ENCODE measurements around the gene ITGB6.
"Not testable (repeated sequence)": the region's sequence is repeated elsewhere in the genome, so short reads cannot be mapped to it uniquely, and the experiment has no call there.

The ITGB6 gene

GRCh38 chr2:160140471-160140870, 59.6 kb downstream of the ITGB6 start:
- no peak for DNase-seq (ENCODE audit: low read depth, low spot score)

GRCh38 chr2:160139991-160140390, 60.1 kb downstream of the ITGB6 start:
- no peak for DNase-seq (ENCODE audit: low read depth, low spot score)

DNA sequence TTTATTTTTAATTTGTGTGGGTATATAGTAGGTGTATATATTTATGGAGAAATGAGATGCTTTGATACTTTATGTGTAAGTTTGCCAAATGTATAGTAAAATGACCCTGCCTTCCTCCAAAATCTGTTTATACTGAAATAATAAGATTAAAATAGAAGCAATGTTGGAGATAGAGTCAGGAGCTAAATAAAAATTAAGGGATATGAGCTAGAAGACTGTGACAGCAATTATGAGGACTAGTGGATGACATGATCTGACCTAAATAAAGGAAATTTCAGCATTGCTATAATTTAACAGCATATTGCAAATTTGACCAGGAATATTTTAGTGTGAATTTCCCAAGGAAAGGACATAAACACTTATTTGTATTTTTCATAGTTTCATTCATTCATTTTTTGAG, 60.7 kb downstream of the ITGB6 start:
- DNase-seq (ENCODE audit: low read depth, low spot score): no peak

GRCh38 chr2:160138406-160138805, 61.7 kb downstream of the ITGB6 start:
- no peak for DNase-seq (ENCODE audit: low read depth, low spot score)

GRCh38 chr2:160137464-160137863, 62.6 kb downstream of the ITGB6 start:
- DNase-seq (ENCODE audit: low read depth, low spot score): no peak

DNA sequence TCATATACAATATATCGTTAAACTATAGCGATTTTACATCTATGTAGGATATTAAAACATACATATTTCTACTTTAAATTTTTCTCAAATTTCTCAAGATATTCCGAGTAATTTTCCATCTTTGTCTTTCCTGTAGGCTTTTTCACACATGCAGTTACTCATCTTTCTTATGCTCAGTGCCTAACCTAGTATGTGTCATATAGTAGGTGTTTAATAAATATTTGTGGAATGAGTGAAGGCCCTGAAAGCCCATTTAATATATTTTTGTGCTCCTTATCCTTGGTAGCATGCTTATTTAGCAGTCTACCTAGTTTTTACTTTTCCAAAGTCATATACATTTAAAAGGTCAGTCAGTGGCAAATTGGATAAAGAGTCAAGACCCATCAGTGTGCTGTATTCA, 67.3 kb downstream of the ITGB6 start:
- DNase-seq (ENCODE audit: low read depth, low spot score): no peak

DNA sequence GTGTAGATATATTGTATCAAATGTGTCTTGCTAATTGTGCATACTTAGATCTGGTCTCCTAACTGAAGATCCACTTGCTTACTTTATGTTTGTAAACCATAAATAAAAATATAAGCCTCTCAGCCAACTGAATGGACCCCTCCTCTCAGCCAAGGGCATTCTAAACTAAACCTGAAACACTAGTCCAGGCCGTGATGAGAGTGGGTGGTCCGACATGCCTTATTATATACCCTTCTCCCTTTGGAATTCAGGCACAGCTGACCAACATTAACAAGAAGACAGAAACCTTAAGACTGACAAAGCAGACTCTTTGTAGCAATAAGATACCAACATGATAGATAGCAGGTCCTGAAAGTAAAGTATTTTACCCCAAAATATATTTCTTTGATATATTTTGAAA, 73.3 kb downstream of the ITGB6 start:
- no peak for DNase-seq (ENCODE audit: low read depth, low spot score)

- no peak for DNase-seq (ENCODE audit: low read depth, low spot score)
Observed at GRCh38 chr2:160126315-160126714, 73.8 kb downstream of the ITGB6 start.

DNA sequence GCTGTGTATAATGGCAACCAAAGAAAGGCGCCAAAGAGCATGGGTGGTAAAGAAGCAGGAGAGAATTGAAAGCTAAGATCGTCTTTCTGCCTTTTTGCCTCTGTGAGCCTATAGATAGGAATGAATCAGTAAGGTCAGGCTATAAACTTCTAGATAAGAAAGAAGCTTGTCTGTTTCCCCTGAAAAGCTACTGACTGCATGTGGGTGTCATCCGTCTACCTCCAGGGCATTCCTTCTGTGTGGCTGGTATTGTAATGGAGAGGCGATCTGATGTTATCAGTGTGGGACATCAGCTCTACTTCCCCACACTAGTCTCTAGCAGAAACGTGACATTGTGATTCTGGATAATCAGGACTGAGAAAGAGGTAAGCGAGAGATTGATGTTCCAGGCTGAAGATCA, 74.2 kb downstream of the ITGB6 start:
- DNase-seq (ENCODE audit: low read depth, low spot score): no peak

DNA sequence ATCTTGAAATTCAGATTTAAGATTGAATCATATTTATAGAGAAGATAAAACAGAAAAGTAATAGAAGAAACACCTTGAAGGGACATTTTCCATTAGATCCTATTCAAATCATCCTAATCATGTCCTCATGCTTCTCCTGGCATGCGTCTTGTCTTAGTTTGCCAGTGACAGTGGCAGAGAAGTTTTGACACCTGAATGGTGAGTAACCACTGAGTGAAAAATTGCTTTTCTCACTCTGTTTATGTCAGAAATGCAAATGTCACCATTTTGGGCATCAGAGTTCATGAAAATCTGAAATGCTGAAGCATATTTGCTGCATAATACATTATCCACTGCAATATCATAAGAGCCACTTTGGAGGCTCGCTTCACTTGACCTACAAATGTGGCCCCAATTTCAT, 74.7 kb downstream of the ITGB6 start:
- DNase-seq (ENCODE audit: low read depth, low spot score): no peak

DNA sequence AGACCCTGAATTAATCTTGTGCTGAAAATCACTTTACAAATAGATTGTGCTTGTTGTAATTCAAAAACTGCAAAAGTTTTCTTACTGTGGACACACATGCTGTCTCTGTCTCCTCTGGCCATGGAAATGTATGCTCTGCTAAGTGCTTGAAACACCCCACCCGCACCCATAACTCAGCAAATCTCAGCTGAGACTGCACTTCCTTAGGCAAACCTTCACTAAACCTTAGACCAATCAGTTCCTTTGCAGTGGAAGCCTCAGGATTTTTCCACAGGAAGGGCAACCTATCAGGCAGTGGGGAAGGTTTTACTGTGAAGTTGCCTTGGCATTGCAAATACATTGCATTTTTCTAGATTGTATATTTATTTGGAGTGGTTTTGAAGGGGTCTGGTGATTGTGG, 75.5 kb downstream of the ITGB6 start:
- DNase-seq (ENCODE audit: low read depth, low spot score): no peak

GRCh38 chr2:160114721-160115120, 85.4 kb downstream of the ITGB6 start:
- DNase-seq (ENCODE audit: low read depth, low spot score): not testable (repeated sequence)

- no peak for DNase-seq (ENCODE audit: low read depth, low spot score)
Observed at GRCh38 chr2:160114020-160114419, 86.1 kb downstream of the ITGB6 start.

- DNase-seq (ENCODE audit: low read depth, low spot score): no peak
Observed at GRCh38 chr2:160111951-160112798, 87.9 kb downstream of the ITGB6 start.

DNA sequence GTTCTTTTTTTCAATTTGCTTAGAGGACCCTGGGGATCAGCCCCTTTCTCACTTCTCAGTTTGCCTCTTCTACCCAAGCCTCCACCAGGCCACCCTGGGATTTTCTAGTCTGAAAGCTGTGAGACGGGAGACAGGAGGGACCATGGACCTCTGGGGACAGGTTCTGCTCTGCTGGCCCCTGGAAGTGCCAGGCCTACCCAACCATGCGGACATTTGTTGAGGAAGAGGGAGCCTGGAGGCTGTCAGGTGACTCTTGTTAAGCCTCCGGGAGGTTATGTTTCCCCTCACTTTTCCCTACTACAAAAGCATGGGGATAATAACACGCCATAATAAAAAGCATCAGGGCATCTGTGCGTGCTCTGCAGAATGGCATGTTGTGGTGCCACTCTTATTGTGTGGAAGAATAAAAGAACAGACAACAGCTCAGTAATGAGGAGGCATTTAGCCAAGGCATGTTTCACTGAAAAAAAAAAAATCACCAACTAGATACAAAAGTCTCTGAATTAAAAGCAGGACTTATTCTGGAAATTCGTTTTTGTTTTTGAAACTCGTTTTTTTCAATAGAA, 89.3 kb downstream of the ITGB6 start:
- no peak for DNase-seq (ENCODE audit: low read depth, low spot score)

DNA sequence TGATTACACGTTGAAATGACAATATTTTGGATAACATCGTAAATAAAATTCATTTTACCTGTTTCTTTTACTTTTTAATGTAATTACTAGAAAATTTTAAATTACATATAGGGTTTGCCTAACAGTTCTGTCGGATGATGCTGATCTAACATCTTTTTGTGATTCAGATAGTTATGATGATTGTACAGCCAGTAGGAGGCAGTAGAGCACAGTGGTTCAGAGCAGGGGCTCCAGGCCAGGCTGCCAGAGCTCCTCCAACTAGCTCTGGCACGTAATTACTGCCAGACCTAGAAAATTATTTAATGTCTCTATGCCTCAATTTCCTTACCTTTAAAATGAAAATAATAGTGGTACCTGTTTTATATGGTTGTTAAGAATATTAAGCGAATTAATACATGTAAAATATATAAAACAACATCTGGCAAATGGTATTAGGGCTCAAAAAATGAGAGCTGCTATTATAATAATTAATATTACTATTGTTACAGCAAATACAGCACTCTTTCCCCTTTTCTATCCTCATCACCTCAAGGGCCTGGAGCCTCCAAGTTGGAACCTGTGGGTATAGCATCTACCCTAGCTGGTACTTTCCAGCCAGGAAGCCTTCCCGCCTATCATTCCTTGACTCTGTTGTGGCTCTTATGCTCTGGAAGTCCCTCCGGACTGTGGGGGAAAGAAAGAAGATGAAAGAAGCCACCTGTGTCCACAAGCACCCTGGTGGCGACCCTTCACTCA, 90.0 kb downstream of the ITGB6 start:
- no peak for DNase-seq (ENCODE audit: low read depth, low spot score)

DNA sequence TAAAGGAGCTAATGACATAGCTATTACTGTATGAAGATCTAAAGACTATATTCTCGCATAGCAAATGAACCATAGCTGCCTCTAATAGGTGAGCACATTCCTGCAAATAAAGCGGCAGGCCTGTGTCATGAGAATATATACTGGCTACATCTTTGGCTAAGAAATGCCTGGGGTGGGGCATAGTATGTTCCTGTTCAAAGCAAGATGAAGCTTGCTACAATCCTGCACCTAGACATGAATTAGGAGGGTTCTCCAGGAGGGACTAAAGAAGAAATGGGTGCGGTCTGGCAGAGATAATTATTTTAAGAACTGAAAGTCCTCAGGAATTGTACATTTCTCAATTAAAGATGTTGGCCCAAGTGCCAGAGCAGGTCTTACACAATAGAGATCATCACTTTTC, 90.8 kb downstream of the ITGB6 start:
- DNase-seq (ENCODE audit: low read depth, low spot score): no peak

GRCh38 chr2:160108646-160109045, 91.4 kb downstream of the ITGB6 start:
- no peak for DNase-seq (ENCODE audit: low read depth, low spot score)

DNA sequence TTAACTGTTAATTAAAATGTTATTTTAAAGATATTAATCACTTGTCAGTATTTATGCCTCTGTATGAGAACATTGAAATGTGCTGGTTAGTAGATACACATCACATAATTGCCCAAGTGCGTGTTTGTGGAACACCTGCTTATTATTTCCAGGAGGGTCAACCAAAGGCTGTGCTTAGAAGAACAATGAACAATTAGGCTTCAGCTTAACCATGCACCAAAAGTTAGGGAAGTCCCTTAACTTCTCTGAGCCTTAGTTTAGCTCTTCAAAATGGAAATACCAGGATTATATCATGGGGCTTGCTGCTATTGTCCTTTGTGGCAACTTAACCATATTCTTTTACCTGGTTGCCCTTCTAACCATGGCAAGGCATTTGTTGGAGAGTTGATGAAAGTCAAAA, 94.7 kb downstream of the ITGB6 start:
- no peak for DNase-seq (ENCODE audit: low read depth, low spot score)

- no peak for DNase-seq (ENCODE audit: low read depth, low spot score)
Observed at GRCh38 chr2:160104115-160104514, 96.0 kb downstream of the ITGB6 start.

DNA sequence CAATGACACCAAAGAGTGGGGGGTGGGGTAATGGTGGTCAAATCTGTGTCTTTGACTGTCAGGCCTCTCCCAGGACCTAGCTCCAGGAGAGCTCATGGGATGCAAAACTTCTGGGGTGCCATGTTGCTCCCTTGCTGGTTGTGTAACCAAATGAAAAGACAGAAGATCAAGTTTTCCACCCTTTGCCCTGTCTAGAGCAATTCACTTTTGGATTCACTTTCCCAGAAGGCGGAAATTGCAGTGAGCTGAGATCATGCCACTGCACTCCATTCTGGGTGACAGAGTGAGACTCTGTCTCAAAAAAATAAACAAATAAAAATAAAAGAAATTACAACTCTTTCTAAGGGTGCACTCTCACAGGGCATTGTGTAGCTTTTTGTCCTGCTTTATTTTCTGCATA, 102.7 kb downstream of the ITGB6 start:
- DNase-seq (ENCODE audit: low read depth, low spot score): no peak

GRCh38 chr2:160096409-160096808, 103.7 kb downstream of the ITGB6 start:
- no peak for DNase-seq (ENCODE audit: low read depth, low spot score)

DNA sequence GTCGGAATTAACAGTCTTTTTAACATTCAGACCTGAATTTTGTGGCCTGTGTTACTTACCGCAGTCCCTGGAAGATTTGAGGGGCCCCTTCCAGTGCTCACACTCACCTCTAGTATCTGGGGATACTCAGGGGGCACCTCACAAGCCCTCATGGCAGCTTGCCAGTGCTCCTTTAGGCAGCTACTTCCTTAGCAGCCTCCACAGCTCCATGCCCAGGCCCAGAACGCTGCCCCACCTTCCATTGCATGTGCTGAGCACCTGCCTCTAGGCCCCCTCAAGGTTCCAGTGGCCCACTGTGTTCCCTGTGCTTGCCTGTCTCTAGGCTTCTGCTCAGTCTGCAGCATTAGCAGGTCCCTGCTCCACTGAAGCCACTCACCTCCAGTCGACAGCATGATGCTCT, 107.6 kb downstream of the ITGB6 start:
- DNase-seq (ENCODE audit: low read depth, low spot score): no peak

Measured in iPS DF 19.7 (cell line).